Mononuclear cell (primary cell): Measurements from ENCODE around the gene LRFN2. TPM values are rescaled to one million over a fixed set of nuclear protein-coding genes. Genes with fewer than 3 reads are reported as not detected.

ENCODE experiments used
- H3K27me3 ChIP-seq: 2 replicates; pipeline ENCODE4 v1.6.0; 2011; ENCODE audit warnings: low read length, control low read depth; ENCODE audit not compliant: insufficient read depth
- H3K4me1 ChIP-seq: 2 replicates; pipeline ENCODE4 v1.5.1; 2011; ENCODE audit warnings: mild to moderate bottlenecking, low read length, control low read depth; ENCODE audit not compliant: insufficient read depth
- H3K4me3 ChIP-seq: 2 replicates; pipeline ENCODE4 v1.5.1; 2011; ENCODE audit warnings: mild to moderate bottlenecking, low read length, moderate library complexity
- H3K9me3 ChIP-seq: 2 replicates; pipeline ENCODE4 v1.5.1; 2011; ENCODE audit warnings: low read depth, mild to moderate bottlenecking, control low read depth, low read length
- total RNA-seq: library from RNA; depleted of rRNA; stranded (reverse); fragments of >200 nt; gene quantifications from one replicate; pipeline ENCODE4 v1.2.3, GENCODE V29; 2012

The LRFN2 gene
- total RNA-seq, 1 donor = 0.21 TPM

GRCh38 chr6:40606526-40606925 is 19.4 kb upstream of the LRFN2 start:
- H3K27me3 ChIP-seq = no peaks in the 10 kb centered on the region
- H3K4me1 ChIP-seq = no peaks in the 10 kb centered on the region
- no peaks in the 10 kb centered on the region for H3K9me3 ChIP-seq
- no peak overlapping the region for H3K4me3 ChIP-seq

- peaks cover 11% of the 10 kb centered on the region for H3K27me3 ChIP-seq
- H3K9me3 ChIP-seq = no peaks in the 10 kb centered on the region
- no peak overlapping the region for H3K4me3 ChIP-seq
- H3K4me1 ChIP-seq = no peaks in the 10 kb centered on the region
Observed at GRCh38 chr6:40604082-40604481, 16.9 kb upstream of the LRFN2 start.

GRCh38 chr6:40599555-40599954 is 12.4 kb upstream of the LRFN2 start:
- H3K9me3 ChIP-seq = no peaks in the 10 kb centered on the region
- no peaks in the 10 kb centered on the region for H3K4me1 ChIP-seq
- H3K4me3 ChIP-seq = no peak overlapping the region
- H3K27me3 ChIP-seq = peaks cover 11% of the 10 kb centered on the region

DNA sequence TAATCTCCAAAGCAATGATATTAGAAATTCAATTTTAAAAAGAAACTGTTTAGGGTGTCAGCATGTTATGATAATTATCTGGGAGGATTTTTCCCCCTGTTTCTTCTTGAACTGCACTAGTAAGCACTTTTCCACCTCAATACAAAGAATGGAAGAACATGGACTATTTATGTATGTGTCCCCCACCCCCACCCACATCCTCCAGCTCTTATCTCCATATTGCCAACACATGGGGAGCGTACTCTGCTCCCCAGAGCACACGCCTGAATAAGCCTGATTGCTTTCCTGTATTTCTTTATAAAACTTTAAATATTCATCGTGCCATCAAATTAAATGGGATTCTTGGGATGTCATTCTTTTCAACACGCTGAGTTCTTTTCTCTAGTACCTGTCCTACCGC is 11.4 kb upstream of the LRFN2 start:
- H3K4me1 ChIP-seq = no peaks in the 10 kb centered on the region
- H3K27me3 ChIP-seq = peaks cover 11% of the 10 kb centered on the region
- no peaks in the 10 kb centered on the region for H3K9me3 ChIP-seq
- H3K4me3 ChIP-seq = no peak overlapping the region

- peaks cover 11% of the 10 kb centered on the region for H3K27me3 ChIP-seq
- H3K4me3 ChIP-seq = no peak overlapping the region
- no peaks in the 10 kb centered on the region for H3K9me3 ChIP-seq
- H3K4me1 ChIP-seq = no peaks in the 10 kb centered on the region
Observed at GRCh38 chr6:40597301-40597700, 10.1 kb upstream of the LRFN2 start.

DNA sequence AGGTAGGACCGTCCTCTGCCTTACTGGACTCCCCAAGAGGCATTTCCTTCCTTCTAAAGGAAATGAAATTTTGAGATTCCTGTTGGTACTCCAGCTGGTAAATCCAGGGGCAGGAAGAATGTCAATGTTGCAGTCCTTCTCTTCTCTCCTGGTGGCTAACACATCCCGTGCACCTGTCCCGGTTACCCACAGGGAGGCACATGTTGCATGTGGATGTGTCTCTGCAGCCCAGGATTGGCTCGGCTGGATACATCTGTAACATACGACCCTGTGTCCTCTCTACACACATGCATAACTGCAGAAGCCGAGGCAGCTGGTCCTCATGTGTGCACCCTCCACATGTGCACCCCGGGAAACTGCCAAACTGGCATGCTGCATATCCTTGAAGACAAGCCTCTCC is 1.3 kb upstream of the LRFN2 start:
- Histone ChIP-seq H3K4me3 (no peak overlapping the region), H3K27me3 (peaks cover 28% of the 10 kb centered on the region), H3K9me3 (no peaks in the 10 kb centered on the region), H3K4me1 (peaks cover 8% of the 10 kb centered on the region)

- Histone ChIP-seq H3K4me3 (no peak overlapping the region), H3K27me3 (peaks cover 28% of the 10 kb centered on the region), H3K9me3 (no peaks in the 10 kb centered on the region), H3K4me1 (peaks cover 9% of the 10 kb centered on the region)
Observed at GRCh38 chr6:40588070-40588384, 863 bp upstream of the LRFN2 start.

- peaks cover 28% of the 10 kb centered on the region for H3K27me3 ChIP-seq
- no peaks in the 10 kb centered on the region for H3K9me3 ChIP-seq
- peak overlapping the region; percentile 35 for H3K4me3 ChIP-seq
- H3K4me1 ChIP-seq = peaks cover 9% of the 10 kb centered on the region
Observed at GRCh38 chr6:40586369-40587201, 579 bp downstream of the LRFN2 start.

GRCh38 chr6:40585651-40586269 is 1.4 kb downstream of the LRFN2 start:
- Histone ChIP-seq H3K4me3 (no peak overlapping the region), H3K4me1 (peaks cover 9% of the 10 kb centered on the region), H3K27me3 (peaks cover 28% of the 10 kb centered on the region), H3K9me3 (no peaks in the 10 kb centered on the region)

GRCh38 chr6:40585223-40585622 is 1.9 kb downstream of the LRFN2 start:
- peaks cover 24% of the 10 kb centered on the region for H3K27me3 ChIP-seq

GRCh38 chr6:40584741-40585140 is 2.4 kb downstream of the LRFN2 start:
- Histone ChIP-seq H3K4me1 (peaks cover 9% of the 10 kb centered on the region), H3K27me3 (peaks cover 24% of the 10 kb centered on the region), H3K4me3 (no peak overlapping the region), H3K9me3 (no peaks in the 10 kb centered on the region)

More at GRCh38 chr6:40585223-40585622, 1.9 kb downstream of the LRFN2 start:
- no peak overlapping the region for H3K4me3 ChIP-seq
- peaks cover 9% of the 10 kb centered on the region for H3K4me1 ChIP-seq
- no peaks in the 10 kb centered on the region for H3K9me3 ChIP-seq

DNA sequence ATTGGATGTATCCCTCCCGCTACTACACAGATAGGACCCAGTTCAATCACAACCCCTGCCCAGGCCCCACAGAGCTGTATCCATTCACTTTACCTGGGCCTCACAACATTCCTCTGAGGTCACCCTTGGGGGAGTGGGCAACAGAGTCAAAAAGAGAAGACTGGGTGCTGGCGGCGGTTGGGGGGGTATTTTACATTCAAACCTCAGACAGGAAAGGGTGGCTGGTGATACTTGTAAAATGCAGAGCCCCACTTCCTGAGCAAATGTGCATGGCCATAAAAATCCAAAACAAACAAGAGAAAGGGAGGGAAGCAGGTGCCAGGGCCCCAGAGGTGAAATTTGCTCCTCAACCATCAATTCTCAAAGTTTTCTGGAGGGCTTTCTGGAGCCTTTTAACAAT is 3.5 kb downstream of the LRFN2 start:
- Histone ChIP-seq H3K9me3 (no peaks in the 10 kb centered on the region), H3K4me3 (no peak overlapping the region), H3K4me1 (peaks cover 9% of the 10 kb centered on the region), H3K27me3 (peaks cover 22% of the 10 kb centered on the region)

DNA sequence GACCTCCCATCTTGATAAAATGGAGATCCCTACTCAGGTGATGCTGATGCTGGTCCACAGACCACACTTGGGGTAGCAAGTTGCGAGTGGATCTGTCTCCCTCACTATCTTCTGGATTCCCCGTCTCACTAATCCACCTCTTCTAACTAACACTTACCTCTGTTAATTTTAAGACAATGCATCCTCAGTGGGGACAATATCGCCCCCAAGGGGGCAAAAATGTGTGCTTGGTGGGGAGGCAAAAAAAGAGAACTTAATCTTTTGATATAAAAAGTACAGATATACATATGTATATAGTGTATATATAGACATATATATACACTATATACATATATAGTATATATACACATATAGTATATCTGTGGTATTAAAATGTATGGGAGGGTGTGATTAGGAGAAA is 4.3 kb downstream of the LRFN2 start:
- Histone ChIP-seq H3K9me3 (no peaks in the 10 kb centered on the region), H3K4me3 (no peak overlapping the region), H3K4me1 (peaks cover 9% of the 10 kb centered on the region), H3K27me3 (peaks cover 15% of the 10 kb centered on the region)

DNA sequence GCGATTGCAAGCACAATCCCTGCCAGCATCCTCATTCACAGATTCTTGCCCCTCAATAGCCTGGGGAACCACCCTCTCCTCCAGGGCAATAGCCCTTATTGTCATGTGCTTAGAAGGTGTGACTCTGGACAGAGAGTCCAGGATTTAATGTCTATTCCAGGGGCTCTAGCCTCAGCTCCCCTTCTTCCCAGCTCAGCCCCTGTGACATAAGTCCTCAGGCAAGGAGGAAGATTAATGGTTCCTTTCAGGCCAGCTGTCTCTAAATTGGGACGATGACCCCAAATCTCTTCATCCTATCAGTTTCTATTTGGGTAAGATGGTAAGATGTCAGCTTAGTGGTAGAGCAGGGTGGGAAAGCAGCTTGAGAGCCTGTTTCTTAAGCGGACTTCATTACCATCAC is 8.1 kb downstream of the LRFN2 start:
- no peaks in the 10 kb centered on the region for H3K27me3 ChIP-seq
- H3K9me3 ChIP-seq = no peaks in the 10 kb centered on the region
- peaks cover 3% of the 10 kb centered on the region for H3K4me1 ChIP-seq
- no peak overlapping the region for H3K4me3 ChIP-seq

DNA sequence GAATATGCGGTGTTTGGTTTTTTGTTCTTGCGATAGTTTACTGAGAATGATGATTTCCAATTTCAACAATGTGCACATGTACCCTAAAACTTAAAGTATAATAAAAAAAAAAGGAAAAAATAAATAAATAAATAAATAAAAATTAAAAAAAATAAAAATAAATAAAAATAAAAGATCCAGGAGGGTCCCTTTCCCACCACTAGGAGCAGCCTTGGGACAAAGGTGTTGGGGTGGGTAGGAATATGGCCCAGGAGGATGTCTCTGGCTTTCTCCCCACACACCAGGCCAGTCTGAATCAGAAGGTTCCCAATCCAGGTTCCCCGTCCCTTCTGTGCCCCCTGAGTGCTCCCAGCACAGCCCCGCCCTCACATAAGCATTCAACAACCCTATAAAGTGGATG is 9.5 kb downstream of the LRFN2 start:
- Histone ChIP-seq H3K4me3 (no peak overlapping the region), H3K27me3 (no peaks in the 10 kb centered on the region), H3K4me1 (no peaks in the 10 kb centered on the region), H3K9me3 (no peaks in the 10 kb centered on the region)

DNA sequence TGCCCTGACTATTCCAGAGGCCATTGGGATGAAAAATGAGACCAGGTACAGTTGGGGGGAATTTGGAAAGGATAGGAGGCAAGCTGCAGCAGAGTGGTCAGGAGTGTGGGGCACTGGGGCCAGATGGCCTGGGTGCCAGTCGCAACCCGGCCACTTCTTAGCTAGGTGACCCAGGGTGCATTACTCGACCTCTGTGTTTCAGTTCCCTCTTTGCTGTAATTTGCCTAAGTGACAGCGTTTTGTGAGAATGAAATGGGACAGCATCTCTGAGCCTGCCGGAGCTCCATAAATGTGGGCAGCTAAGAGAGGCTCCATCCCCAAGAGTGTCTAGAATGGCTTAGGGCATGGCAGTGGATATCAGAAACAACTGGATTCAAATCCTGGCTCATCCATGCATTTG is 13.9 kb downstream of the LRFN2 start:
- H3K27me3 ChIP-seq = no peaks in the 10 kb centered on the region
- no peak overlapping the region for H3K4me3 ChIP-seq

More for the DNA sequence above, 13.9 kb downstream of the LRFN2 start:
- no peaks in the 10 kb centered on the region for H3K4me1 ChIP-seq
- H3K9me3 ChIP-seq = no peaks in the 10 kb centered on the region
